ENCODE data around the gene P3H2.

DNA sequence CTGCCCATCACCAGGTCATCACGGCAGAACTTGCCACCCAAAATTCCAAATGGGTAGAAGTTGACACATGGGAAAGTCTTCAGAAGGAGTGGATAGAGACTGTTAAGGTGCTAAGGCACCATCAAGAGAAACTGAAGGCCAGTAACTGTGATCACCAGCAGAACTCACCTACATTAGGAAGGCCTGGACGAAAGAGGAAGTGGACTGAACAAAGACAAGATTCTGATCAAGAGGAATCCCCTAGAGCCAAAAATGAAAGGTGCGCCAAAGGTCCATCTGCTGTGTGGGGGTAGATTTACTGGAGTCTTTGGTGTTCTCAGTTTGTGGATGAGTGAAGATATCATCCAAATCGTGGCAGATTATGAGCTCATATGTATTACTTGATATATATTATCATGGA is 46.3 kb upstream of the P3H2 start:
- no peak for TF ChIP-seq POLR2AphosphoS5 (IDR thresholded peaks at IDR 0.05; ENCODE audit: borderline replicate concordance, low read depth, low read length)
- TF ChIP-seq EZH2 (IDR thresholded peaks at IDR 0.05), result no peak
- TF ChIP-seq FOXP2 (optimal IDR thresholded peaks at IDR 0.05; ENCODE audit: control extremely low read depth, extremely low read length, insufficient read depth), result no peak
